ENCODE measurements around the gene LHCGR.
"Not testable (repeated sequence)": the region's sequence is repeated elsewhere in the genome, so short reads cannot be mapped to it uniquely, and the experiment has no call there.

LHCGR gene

DNA sequence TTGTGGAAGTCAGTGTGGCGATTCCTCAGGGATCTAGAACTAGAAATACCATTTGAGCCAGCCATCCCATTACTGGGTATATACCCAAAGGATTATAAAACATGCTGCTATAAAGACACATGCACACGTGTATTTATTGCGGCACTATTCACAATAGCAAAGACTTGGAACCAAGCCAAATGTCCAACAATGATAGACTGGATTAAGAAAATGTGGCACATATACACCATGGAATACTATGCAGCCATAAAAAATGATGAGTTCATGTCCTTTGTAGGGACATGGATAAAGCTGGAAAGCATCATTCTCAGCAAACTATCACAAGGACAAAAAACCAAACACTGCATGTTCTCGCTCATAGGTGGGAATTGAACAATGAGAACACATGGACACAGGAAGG lies 16.3 kb downstream of the LHCGR start:
- DNase-seq: not testable (repeated sequence)

- DNase-seq: no peak
Measured at GRCh38 chr2:48738806-48739205, 16.7 kb downstream of the LHCGR start.

DNA sequence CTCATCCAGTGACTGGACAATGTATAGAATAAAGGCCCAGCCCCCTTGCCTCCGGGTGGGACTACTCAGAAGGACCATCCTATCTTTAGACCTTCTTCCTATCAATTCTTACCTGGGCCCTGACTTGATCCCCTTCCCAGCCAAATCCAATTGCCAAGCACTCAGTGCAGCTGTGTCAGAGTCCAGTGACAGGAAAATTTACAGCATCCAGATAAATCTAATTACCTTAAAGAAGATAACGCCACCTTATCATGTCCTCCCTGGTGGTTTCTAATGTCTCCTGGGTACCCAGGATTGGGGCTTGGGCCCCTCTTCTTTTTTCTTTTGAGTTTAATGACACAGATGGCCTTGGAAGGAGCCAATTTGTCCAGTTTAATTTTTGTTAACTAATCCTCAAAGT lies 19.3 kb downstream of the LHCGR start:
- no peak for DNase-seq

GRCh38 chr2:48734576-48735303 lies 20.8 kb downstream of the LHCGR start:
- no peak for DNase-seq

- peak; percentile 52 for DNase-seq
Measured at GRCh38 chr2:48733067-48733503, 22.4 kb downstream of the LHCGR start.

- DNase-seq: no peak
Measured at GRCh38 chr2:48728840-48729239, 26.7 kb downstream of the LHCGR start.

GRCh38 chr2:48728295-48728694 lies 27.2 kb downstream of the LHCGR start:
- DNase-seq: no peak

- no peak for DNase-seq
Measured at GRCh38 chr2:48727560-48727959, 28.0 kb downstream of the LHCGR start.

- DNase-seq: no peak
Measured at GRCh38 chr2:48725696-48726494, 29.6 kb downstream of the LHCGR start.

DNA sequence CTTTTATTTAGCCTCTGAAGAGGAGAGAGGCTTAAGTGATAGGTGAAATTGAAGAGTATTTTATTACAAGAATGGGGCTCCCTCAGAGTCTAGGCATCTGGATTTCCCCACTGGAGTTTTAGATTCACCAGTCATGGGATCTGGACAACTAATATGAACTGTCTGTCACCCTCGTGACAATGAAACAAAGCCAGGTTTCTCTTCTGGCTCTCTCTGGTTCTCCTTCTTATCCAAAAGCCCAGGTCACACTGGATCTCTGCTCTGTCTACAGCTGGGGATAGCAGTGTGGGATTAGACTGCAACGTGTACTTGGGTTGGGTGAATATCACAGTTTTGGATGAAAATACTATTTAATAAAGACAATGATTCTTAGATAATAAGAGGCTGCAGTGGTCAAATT lies 31.2 kb downstream of the LHCGR start:
- DNase-seq: no peak

GRCh38 chr2:48723129-48723528 lies 32.4 kb downstream of the LHCGR start:
- DNase-seq: no peak

- no peak for DNase-seq
Measured at GRCh38 chr2:48722391-48722790, 33.1 kb downstream of the LHCGR start.

- DNase-seq: no peak
Measured at GRCh38 chr2:48721158-48721557, 34.4 kb downstream of the LHCGR start.

DNA sequence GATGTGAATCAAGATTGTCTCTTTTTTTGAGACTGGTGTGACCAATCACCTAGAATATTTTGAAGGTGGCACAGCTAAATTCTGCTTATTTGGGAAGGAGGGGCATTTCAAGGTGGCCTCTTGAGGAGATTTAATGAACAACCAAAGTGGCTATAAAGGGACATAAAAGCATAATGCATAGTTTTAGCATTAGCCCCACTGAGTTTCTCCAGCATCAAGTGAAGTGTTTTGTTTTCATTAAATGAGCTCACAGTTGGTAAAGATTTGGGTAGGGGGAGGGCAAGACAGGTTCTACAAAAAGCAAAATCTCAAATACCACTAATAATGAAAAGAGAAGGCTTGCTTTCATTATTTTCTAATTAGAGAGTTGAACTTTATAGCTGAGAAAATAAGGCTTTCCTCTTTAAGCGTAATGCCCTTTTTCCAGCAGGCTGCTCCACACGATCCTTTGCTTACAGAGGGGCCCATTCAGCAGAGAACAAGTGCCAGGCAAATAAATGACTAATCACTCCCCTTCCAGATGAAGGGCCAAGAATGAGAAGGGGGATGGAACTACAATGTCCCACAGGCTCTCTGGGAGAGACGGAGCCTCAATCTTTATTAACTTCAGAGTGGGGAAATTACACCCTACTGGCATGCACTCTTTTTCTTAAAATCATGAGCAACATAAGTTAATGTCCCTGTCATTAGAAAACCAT lies 35.9 kb downstream of the LHCGR start:
- no peak for DNase-seq

DNA sequence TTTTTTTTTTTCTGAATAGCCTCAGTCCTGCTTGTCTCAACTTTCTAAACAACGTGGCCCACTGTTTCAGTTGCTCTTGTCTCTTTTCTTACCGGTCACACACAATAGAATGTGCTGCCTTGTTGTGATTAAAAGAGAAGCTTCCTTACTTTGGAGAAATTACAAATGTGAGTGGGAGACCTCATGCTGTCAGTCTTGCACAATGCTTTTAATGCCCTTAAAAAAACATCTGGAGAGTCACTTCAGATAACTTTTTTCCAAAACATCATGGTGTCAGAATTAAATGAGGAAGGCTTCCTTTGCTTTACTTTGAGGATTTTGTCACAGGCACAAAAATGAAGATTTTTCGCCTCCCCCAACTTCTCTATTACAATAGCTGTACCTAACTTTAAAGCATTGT lies 37.7 kb downstream of the LHCGR start:
- DNase-seq: no peak

GRCh38 chr2:48715956-48716355 lies 39.6 kb downstream of the LHCGR start:
- no peak for DNase-seq

- no peak for DNase-seq
Measured at GRCh38 chr2:48715042-48715899, 40.3 kb downstream of the LHCGR start.

DNA sequence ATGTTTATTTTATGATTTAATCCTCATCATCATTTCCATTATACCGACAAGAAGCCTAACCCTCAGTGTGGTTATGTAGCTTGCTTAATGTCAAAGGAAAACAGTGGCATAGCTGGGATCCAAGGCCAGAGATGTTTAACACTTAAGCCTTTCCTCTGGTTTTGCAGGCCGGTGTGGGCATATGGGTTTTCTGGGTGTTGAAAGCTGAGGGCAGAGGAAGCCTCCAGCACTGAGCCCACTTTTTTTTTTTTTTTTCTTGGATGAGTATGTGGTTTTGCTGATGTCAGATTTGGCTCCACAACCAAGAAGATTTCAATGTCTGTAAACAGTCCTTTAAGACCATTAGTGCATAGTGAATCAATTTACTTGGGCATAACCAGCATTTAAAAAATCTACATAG lies 41.3 kb downstream of the LHCGR start:
- no peak for DNase-seq

DNA sequence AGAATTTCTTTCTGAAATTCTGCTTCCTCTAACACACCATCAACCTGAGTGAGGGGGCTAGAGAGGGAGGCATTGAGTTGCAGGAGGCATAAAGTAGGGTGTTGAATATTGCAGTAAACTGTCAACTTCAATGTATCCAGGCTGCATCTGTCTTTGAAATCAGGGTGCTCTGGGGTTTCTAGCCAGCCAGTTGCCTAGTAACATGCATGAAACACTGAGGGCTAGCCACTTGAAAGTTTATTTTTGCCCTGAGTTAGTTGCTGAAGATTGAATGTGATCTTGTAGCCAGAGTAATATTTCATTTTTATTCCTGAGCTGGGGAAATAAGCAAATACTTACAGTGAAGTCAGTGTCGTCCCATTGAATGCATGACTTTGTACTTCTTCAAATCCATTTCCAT lies 41.9 kb downstream of the LHCGR start:
- no peak for DNase-seq

DNA sequence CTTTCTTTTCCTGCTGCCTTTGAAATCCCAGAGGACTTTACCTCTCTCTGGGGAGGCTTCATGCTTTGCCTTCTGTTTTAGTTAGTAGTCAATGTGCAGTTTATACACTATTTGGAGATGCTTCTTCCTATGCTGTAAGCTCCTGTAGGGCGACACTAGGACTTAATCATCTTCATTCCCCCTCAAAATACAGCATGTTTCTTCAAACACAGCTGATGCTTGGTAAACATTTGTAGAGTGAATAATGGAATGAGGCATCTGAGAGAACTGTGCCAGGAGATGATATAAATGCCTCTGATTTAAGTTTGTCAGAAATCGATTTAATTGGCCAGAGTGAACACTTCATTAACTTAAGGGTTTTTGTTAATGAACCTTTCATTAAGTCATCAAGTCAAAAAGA lies 43.4 kb downstream of the LHCGR start:
- DNase-seq: no peak

GRCh38 chr2:48711343-48711742 lies 44.2 kb downstream of the LHCGR start:
- no peak for DNase-seq

- DNase-seq: no peak
Measured at GRCh38 chr2:48709096-48710034, 46.2 kb downstream of the LHCGR start.
